OCI-LY7 (cell line): ENCODE measurements around the gene TANC1. TPM values are rescaled to one million over a fixed set of nuclear protein-coding genes. Genes with fewer than 3 reads are reported as not detected.

ENCODE experiments used
- BruUV-seq: library from RNA; stranded (reverse); fragments of 400-500 nt; replicated peaks from 2 replicates; lab custom pipeline; 2021; lab: Mats Ljungman, UMichigan
- CTCF ChIA-PET: fragments of 300-600 bp; sonication (Branson Sonifier 250); formaldehyde crosslinking; loops from one replicate; lab custom pipeline; 2022; ENCODE audit warnings: antibody characterized with exemption; ENCODE audit not compliant: unreplicated experiment; lab: Charles Lee
- POLR2A ChIA-PET: fragments of 300-600 bp; sonication (Branson Sonifier 250); formaldehyde crosslinking; loops from one replicate; lab custom pipeline; 2022; ENCODE audit warnings: antibody characterized with exemption; lab: Charles Lee
- DNase-seq: peaks from one replicate; pipeline ENCODE4 v3.0.0-alpha.2; 2015; ENCODE audit warnings: low spot score
- H2AFZ ChIP-seq: fragments of 200-600 bp; sonication (generic), shearing (Covaris generic); 2 replicates; pipeline ENCODE4 v1.6.1; 2014; ENCODE audit warnings: mild to moderate bottlenecking, antibody characterized with exemption, low read length, moderate library complexity
- H3K27ac ChIP-seq: fragments of 200-600 bp; sonication (generic); 2 replicates; pipeline ENCODE4 v1.5.1; 2014; ENCODE audit warnings: mixed run types, low read depth, mild to moderate bottlenecking, moderate library complexity, low read length, inconsistent platforms; ENCODE audit not compliant: poor library complexity, severe bottlenecking
- H3K36me3 ChIP-seq: fragments of 200-600 bp; sonication (generic); 2 replicates; pipeline ENCODE4 v1.6.1; 2014; ENCODE audit warnings: mild to moderate bottlenecking, antibody characterized with exemption, low read length, moderate library complexity, mixed read lengths; ENCODE audit not compliant: insufficient read depth
- H3K4me1 ChIP-seq: fragments of 200-600 bp; sonication (generic); 2 replicates; pipeline ENCODE4 v1.5.1; 2014; ENCODE audit warnings: mild to moderate bottlenecking, low read length; ENCODE audit not compliant: insufficient read depth, poor library complexity, severe bottlenecking
- H3K4me2 ChIP-seq: fragments of 200-600 bp; sonication (generic); 2 replicates; pipeline ENCODE4 v1.6.1; 2014; ENCODE audit warnings: mild to moderate bottlenecking, low read length
- H3K4me3 ChIP-seq: fragments of 200-600 bp; sonication (generic); 2 replicates; pipeline ENCODE4 v1.5.1; 2014; ENCODE audit warnings: mild to moderate bottlenecking, low read depth, low read length; ENCODE audit not compliant: poor library complexity, severe bottlenecking
- H3K79me2 ChIP-seq: fragments of 200-600 bp; sonication (generic); 2 replicates; pipeline ENCODE4 v1.6.1; 2016; ENCODE audit warnings: low read depth, mild to moderate bottlenecking, low read length, moderate library complexity, mixed read lengths; ENCODE audit not compliant: insufficient read depth
- H3K9me2 ChIP-seq: fragments of 200-600 bp; sonication (generic); 2 replicates; pipeline ENCODE4 v1.6.1; 2016; ENCODE audit warnings: mild to moderate bottlenecking, low read length, mixed read lengths; ENCODE audit not compliant: insufficient read depth
- H3K9me3 ChIP-seq: fragments of 200-600 bp; sonication (generic); 2 replicates; pipeline ENCODE4 v1.6.1; 2014; ENCODE audit warnings: mild to moderate bottlenecking, mixed run types, low read length, mixed read lengths
- H4K20me1 ChIP-seq: fragments of 200-600 bp; sonication (generic); 2 replicates; pipeline ENCODE4 v1.6.1; 2014; ENCODE audit warnings: mild to moderate bottlenecking, antibody characterized with exemption, low read length, moderate library complexity, mixed read lengths; ENCODE audit not compliant: insufficient read depth
- EZH2phosphoT487 ChIP-seq: fragments of 200-600 bp; sonication (generic); IDR thresholded peaks from 2 replicates; pipeline ENCODE4 v1.6.1; 2018; ENCODE audit warnings: low read depth, borderline replicate concordance, mild to moderate bottlenecking, mixed run types, antibody characterized with exemption, low read length, moderate library complexity, mixed read lengths
- intact Hi-C: fragments of 100-400 bp; cut with micrococcal nuclease; formaldehyde crosslinking; loops from one replicate; pipeline ENCODE4 v1.10.0; 2022; ENCODE audit not compliant: unreplicated experiment
- total RNA-seq, 2 experiments: library from RNA; depleted of rRNA in 1 of 2; stranded (reverse); fragments of >200 nt in 1 of 2; shearing (Covaris generic) in 1 of 2; gene quantifications; 2 replicates each; pipeline ENCODE4 v1.2.3, GENCODE V29; 2014 to 2022
- TF ChIP-seq, protein P1 (sequence below): fragments of 200-600 bp; sonication (generic); conservative IDR thresholded peaks from 2 replicates; pipeline ENCODE4 v1.5.1; 2014; ENCODE audit warnings: mild to moderate bottlenecking, antibody characterized with exemption, low read length, moderate library complexity, mixed read lengths

The TANC1 gene
- total RNA-seq, 2 experiments from 2014 or later = 0.04 TPM; not detected in 1

DNA sequence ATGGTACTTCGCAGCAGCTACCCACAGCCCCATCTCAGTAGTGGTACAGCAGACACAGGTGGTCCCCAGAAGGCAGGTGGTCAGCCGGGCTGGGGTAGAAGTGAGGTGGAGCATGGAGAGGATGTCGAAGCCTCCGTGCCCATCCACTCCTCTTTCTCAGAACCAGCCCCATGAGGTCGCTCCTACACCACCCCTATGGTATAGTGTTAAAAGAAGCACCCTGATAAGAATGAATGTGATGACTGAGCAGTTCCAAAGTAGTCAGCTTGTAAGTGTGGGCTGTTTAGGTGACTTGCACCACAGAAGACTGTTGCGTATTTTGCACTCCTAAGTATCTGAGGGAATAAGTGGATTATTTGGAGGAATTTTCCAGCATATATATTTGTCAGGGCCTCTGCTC, 206.7 kb downstream of the TANC1 start:
- no peak for DNase-seq
- CTCF ChIA-PET = no interaction called here
- Histone ChIP-seq H3K79me2 (no peaks in the 10 kb centered on the region), H4K20me1 (no peaks in the 10 kb centered on the region), H3K27ac (no peak overlapping the region), H3K9me3 (no peaks in the 10 kb centered on the region), H3K36me3 (no peaks in the 10 kb centered on the region), H3K4me3 (no peak overlapping the region), H2AFZ (no peak overlapping the region), H3K4me1 (no peaks in the 10 kb centered on the region), H3K4me2 (no peak overlapping the region), H3K9me2 (no peaks in the 10 kb centered on the region)
- no TSS peak for BruUV-seq
- intact Hi-C loops = no loop called here
- POLR2A ChIA-PET = interaction anchor here (0.6 kb wide), 1 partner anchor 271 kb away, joined by 3 read pairs; no protein-coding TSS in a partner anchor
- TF ChIP-seq EZH2phosphoT487 = no peak
- TF ChIP-seq, protein P1, sequence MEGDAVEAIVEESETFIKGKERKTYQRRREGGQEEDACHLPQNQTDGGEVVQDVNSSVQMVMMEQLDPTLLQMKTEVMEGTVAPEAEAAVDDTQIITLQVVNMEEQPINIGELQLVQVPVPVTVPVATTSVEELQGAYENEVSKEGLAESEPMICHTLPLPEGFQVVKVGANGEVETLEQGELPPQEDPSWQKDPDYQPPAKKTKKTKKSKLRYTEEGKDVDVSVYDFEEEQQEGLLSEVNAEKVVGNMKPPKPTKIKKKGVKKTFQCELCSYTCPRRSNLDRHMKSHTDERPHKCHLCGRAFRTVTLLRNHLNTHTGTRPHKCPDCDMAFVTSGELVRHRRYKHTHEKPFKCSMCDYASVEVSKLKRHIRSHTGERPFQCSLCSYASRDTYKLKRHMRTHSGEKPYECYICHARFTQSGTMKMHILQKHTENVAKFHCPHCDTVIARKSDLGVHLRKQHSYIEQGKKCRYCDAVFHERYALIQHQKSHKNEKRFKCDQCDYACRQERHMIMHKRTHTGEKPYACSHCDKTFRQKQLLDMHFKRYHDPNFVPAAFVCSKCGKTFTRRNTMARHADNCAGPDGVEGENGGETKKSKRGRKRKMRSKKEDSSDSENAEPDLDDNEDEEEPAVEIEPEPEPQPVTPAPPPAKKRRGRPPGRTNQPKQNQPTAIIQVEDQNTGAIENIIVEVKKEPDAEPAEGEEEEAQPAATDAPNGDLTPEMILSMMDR = no peak

DNA sequence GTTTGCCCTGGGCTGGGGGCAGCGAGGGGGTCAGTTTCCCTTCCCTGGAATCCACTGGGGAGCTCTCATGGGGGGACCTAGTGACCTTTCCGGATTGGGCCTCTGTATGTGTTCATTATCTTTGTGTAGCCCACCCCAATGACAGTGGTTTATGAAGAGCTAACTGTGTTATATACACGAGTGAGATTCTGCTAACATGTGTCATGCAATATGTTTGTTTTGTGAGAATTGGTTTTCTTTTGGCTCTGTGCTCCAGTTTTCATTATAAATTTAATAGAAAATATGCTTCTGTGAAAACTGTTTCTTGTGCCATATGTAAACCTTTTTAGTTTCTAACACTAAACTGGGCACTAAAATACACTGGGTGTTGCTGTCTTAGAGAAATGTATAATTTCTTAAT, 207.5 kb downstream of the TANC1 start:
- DNase-seq = no peak
- Histone ChIP-seq H3K36me3 (no peaks in the 10 kb centered on the region), H3K4me1 (no peaks in the 10 kb centered on the region), H2AFZ (no peak overlapping the region), H3K27ac (no peak overlapping the region), H3K9me2 (no peaks in the 10 kb centered on the region), H3K4me3 (no peak overlapping the region), H3K79me2 (no peaks in the 10 kb centered on the region), H3K4me2 (no peak overlapping the region), H3K9me3 (no peaks in the 10 kb centered on the region), H4K20me1 (no peaks in the 10 kb centered on the region)
- intact Hi-C loops = no loop called here
- ChIA-PET POLR2A (no interaction called here), CTCF (no interaction called here)
- no TSS peak for BruUV-seq
- no peak for TF ChIP-seq EZH2phosphoT487
- TF ChIP-seq, protein P1 = no peak

DNA sequence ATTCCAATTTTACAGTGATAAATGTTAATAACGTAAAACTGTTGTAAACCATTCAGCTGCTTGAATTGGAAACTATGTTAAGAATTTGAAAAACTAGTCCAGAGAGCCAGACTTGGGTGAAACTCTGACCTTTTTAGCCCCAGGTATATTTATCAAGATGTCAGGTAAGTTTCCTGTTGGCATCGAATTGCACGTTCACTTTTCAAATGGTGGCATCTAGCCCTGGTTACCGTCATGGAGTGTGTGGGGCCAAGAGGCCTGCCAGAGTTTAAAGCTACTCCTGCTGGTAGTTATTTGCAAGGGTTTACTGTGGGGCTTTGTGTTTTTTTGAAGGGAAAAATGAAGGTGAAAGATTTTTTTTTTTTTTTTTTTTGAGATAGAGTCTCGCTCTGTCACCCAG, 208.1 kb downstream of the TANC1 start:
- H4K20me1 ChIP-seq = no peaks in the 10 kb centered on the region
- H3K36me3 ChIP-seq = no peaks in the 10 kb centered on the region
- no peaks in the 10 kb centered on the region for H3K9me2 ChIP-seq
- no peak overlapping the region for H3K4me2 ChIP-seq
- no peak for TF ChIP-seq EZH2phosphoT487
- TF ChIP-seq, protein P1 = no peak
- no peaks in the 10 kb centered on the region for H3K79me2 ChIP-seq
- intact Hi-C loops = no loop called here
- H3K4me1 ChIP-seq = no peaks in the 10 kb centered on the region
- no peak for DNase-seq
- ChIA-PET POLR2A (no interaction called here), CTCF (no interaction called here)
- H3K27ac ChIP-seq = no peak overlapping the region
- no peaks in the 10 kb centered on the region for H3K9me3 ChIP-seq
- BruUV-seq = no TSS peak
- H2AFZ ChIP-seq = no peak overlapping the region
- no peak overlapping the region for H3K4me3 ChIP-seq
